Gastrocnemius medialis (tissue), 4 donors: ENCODE measurements around the gene FAM135A.

Experiments used
- POLR2A ChIP-seq, 2 donors: fragments of 450-650 bp; IDR thresholded peaks; one replicate each; pipeline ENCODE4 v1.6.1; 2017; ENCODE audit warnings: antibody characterized with exemption in 2 of 2, mild to moderate bottlenecking in 2 of 2, moderate library complexity in 2 of 2
- TF ChIP-seq, protein P1 (sequence below), 5 experiments: fragments of 450-650 bp in 3 of 5; fragments of 200-600 bp in 2 of 5; sonication (generic) in 2 of 5; IDR thresholded peaks in 4 of 5; conservative IDR thresholded peaks in 1 of 5; 1 replicate in 4 of 5; 2 replicates in 1 of 5; pipeline ENCODE4 v1.5.1; 2016 to 2019; ENCODE audit warnings: antibody characterized with exemption in 5 of 5, mild to moderate bottlenecking in 3 of 5, moderate library complexity in 3 of 5

GRCh38 chr6:70551566-70551965, 138.3 kb downstream of the FAM135A start:
- TF ChIP-seq, protein P1, sequence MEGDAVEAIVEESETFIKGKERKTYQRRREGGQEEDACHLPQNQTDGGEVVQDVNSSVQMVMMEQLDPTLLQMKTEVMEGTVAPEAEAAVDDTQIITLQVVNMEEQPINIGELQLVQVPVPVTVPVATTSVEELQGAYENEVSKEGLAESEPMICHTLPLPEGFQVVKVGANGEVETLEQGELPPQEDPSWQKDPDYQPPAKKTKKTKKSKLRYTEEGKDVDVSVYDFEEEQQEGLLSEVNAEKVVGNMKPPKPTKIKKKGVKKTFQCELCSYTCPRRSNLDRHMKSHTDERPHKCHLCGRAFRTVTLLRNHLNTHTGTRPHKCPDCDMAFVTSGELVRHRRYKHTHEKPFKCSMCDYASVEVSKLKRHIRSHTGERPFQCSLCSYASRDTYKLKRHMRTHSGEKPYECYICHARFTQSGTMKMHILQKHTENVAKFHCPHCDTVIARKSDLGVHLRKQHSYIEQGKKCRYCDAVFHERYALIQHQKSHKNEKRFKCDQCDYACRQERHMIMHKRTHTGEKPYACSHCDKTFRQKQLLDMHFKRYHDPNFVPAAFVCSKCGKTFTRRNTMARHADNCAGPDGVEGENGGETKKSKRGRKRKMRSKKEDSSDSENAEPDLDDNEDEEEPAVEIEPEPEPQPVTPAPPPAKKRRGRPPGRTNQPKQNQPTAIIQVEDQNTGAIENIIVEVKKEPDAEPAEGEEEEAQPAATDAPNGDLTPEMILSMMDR (IDR thresholded peaks at IDR 0.05 in 4 of 5, conservative IDR thresholded peaks at IDR 0.05 in 1 of 5) = no peak
- no peak for TF ChIP-seq POLR2A (IDR thresholded peaks at IDR 0.05)
